GM06990 (cell line): ENCODE data around the gene SOX12.
"Not testable (repeated sequence)": the region's sequence is repeated elsewhere in the genome, so short reads cannot be mapped to it uniquely, and the experiment has no call there.

ENCODE experiments used
- DNase-seq: peaks from one replicate; pipeline ENCODE4 v3.0.0-alpha.2; 2011; ENCODE audit not compliant: insufficient read length; ENCODE audit errors: extremely low read depth
- H3K27me3 ChIP-seq: replicated peaks from 2 replicates; pipeline ENCODE4 v1.6.0; 2011; ENCODE audit warnings: low read length; ENCODE audit not compliant: control insufficient read depth, insufficient read depth
- H3K36me3 ChIP-seq: 2 replicates; pipeline ENCODE4 v1.5.1; 2011; ENCODE audit warnings: low read length; ENCODE audit not compliant: control insufficient read depth, insufficient read depth
- H3K4me3 ChIP-seq: replicated peaks from 2 replicates; pipeline ENCODE4 v1.5.1; 2011; ENCODE audit warnings: low read depth, mild to moderate bottlenecking, control low read depth, low read length
- CTCF ChIP-seq: IDR thresholded peaks from 2 replicates; pipeline ENCODE4 v1.5.1; 2011; ENCODE audit warnings: low read length, control low read depth, mild to moderate bottlenecking, inconsistent platforms; ENCODE audit not compliant: insufficient read depth, poor library complexity, severe bottlenecking

The SOX12 gene

GRCh38 chr20:371755-372542 is 46.6 kb downstream of the SOX12 start:
- no peak for DNase-seq
- no peak for TF ChIP-seq CTCF

GRCh38 chr20:372543-373082 is 47.3 kb downstream of the SOX12 start:
- H3K4me3 ChIP-seq, DNase-seq, H3K36me3 ChIP-seq, H3K27me3 ChIP-seq: not testable (repeated sequence)

More at GRCh38 chr20:371755-372542, 46.6 kb downstream of the SOX12 start:
- Histone ChIP-seq H3K27me3 (no peaks in the 10 kb centered on the region), H3K4me3 (no peak overlapping the region), H3K36me3 (no peaks in the 10 kb centered on the region)

GRCh38 chr20:373171-373890 is 48.0 kb downstream of the SOX12 start:
- Histone ChIP-seq H3K27me3 (no peaks in the 10 kb centered on the region), H3K4me3 (no peak overlapping the region), H3K36me3 (no peaks in the 10 kb centered on the region)
- DNase-seq, result no peak
- no peak for TF ChIP-seq CTCF

- no peak for TF ChIP-seq CTCF
- Histone ChIP-seq H3K36me3 (no peaks in the 10 kb centered on the region), H3K27me3 (no peaks in the 10 kb centered on the region), H3K4me3 (no peak overlapping the region)
- no peak for DNase-seq
Observed at GRCh38 chr20:375265-375889, 50.0 kb downstream of the SOX12 start.

- Histone ChIP-seq H3K36me3 (no peaks in the 10 kb centered on the region), H3K27me3 (no peaks in the 10 kb centered on the region), H3K4me3 (no peak overlapping the region)
- no peak for DNase-seq
- TF ChIP-seq CTCF, result no peak
Observed at GRCh38 chr20:376089-376488, 50.7 kb downstream of the SOX12 start.

GRCh38 chr20:376750-377149 is 51.4 kb downstream of the SOX12 start:
- DNase-seq, result no peak
- TF ChIP-seq CTCF, result no peak
- H3K4me3 ChIP-seq, result no peak overlapping the region
- H3K36me3 ChIP-seq, result no peaks in the 10 kb centered on the region
- H3K27me3 ChIP-seq, result no peaks in the 10 kb centered on the region

- not testable (repeated sequence) for H3K4me3 ChIP-seq, H3K27me3 ChIP-seq, H3K36me3 ChIP-seq, DNase-seq
Observed at GRCh38 chr20:377578-377977, 52.2 kb downstream of the SOX12 start.
